CD14-positive monocyte (primary cell): Measurements from ENCODE around the gene EVC. TPM values are rescaled to one million over a fixed set of nuclear protein-coding genes. Genes with fewer than 3 reads are reported as not detected.

ENCODE experiments used
- DNase-seq, 3 donors: peaks; one replicate each; pipeline ENCODE4 v3.0.0-alpha.2; 2011 to 2022
- H2AFZ ChIP-seq: 2 replicates; pipeline ENCODE4 v1.6.0; 2012; ENCODE audit warnings: mild to moderate bottlenecking, low read depth, low read length, inconsistent platforms; ENCODE audit not compliant: insufficient read depth, poor library complexity, severe bottlenecking
- H3K27ac ChIP-seq, 2 donors: 1 replicate in 1 of 2; 2 replicates in 1 of 2; pipeline ENCODE4 v1.5.1; 2012 to 2013; ENCODE audit warnings: low read length in 2 of 2, control low read depth in 1 of 2, inconsistent platforms in 1 of 2, low read depth in 1 of 2, mild to moderate bottlenecking in 1 of 2
- H3K27me3 ChIP-seq, 2 donors: one replicate each; pipeline versions ENCODE4 v1.6.0 to v1.6.1; 2011 to 2013; ENCODE audit warnings: low read length in 2 of 2; ENCODE audit not compliant: control insufficient read depth in 2 of 2, insufficient read depth in 2 of 2
- H3K36me3 ChIP-seq, 2 donors: replicated peaks in 1 of 2; 1 replicate in 1 of 2; 2 replicates in 1 of 2; pipeline versions ENCODE4 v1.5.1 to v1.6.1; 2012 to 2013; ENCODE audit warnings: low read length in 2 of 2, control low read depth in 1 of 2, inconsistent platforms in 1 of 2, mild to moderate bottlenecking in 1 of 2; ENCODE audit not compliant: insufficient read depth in 2 of 2, control insufficient read depth in 1 of 2
- H3K4me1 ChIP-seq, 2 donors: 1 replicate in 1 of 2; 2 replicates in 1 of 2; pipeline versions ENCODE4 v1.5.1 to v1.6.1; 2012 to 2013; ENCODE audit warnings: low read length in 2 of 2, control low read depth in 1 of 2, inconsistent platforms in 1 of 2, mild to moderate bottlenecking in 1 of 2, moderate library complexity in 1 of 2; ENCODE audit not compliant: insufficient read depth in 2 of 2, control insufficient read depth in 1 of 2
- H3K4me2 ChIP-seq: replicated peaks from 2 replicates; pipeline ENCODE3; 2012; ENCODE audit warnings: low read length, moderate library complexity, mild to moderate bottlenecking; ENCODE audit not compliant: poor library complexity, severe bottlenecking; ENCODE audit errors: extremely low read depth
- H3K4me3 ChIP-seq, 3 experiments: fragments of 200-600 bp in 1 of 3; sonication (generic) in 1 of 3; replicated peaks in 1 of 3; 1 replicate in 2 of 3; 2 replicates in 1 of 3; pipeline ENCODE4 v1.5.1; 2011 to 2013; ENCODE audit warnings: low read length in 3 of 3, mild to moderate bottlenecking in 3 of 3, control low read depth in 2 of 3, low read depth in 2 of 3, inconsistent platforms in 1 of 3, moderate library complexity in 1 of 3
- H3K79me2 ChIP-seq: 2 replicates; pipeline ENCODE4 v1.6.0; 2012; ENCODE audit warnings: mild to moderate bottlenecking, control low read depth, inconsistent platforms, low read length, moderate library complexity; ENCODE audit not compliant: insufficient read depth
- H3K9ac ChIP-seq: 2 replicates; pipeline ENCODE4 v1.6.0; 2017; ENCODE audit warnings: low read length, mild to moderate bottlenecking; ENCODE audit not compliant: insufficient read depth, poor library complexity, severe bottlenecking
- H3K9me3 ChIP-seq, 2 donors: replicated peaks in 1 of 2; 1 replicate in 1 of 2; 2 replicates in 1 of 2; pipeline versions ENCODE4 v1.5.1 to v1.6.1; 2012 to 2013; ENCODE audit warnings: low read length in 2 of 2, control low read depth in 1 of 2; ENCODE audit not compliant: control insufficient read depth in 1 of 2, insufficient read depth in 1 of 2
- H4K20me1 ChIP-seq: 2 replicates; pipeline ENCODE4 v1.6.0; 2012; ENCODE audit warnings: mild to moderate bottlenecking, low read length, control low read depth, moderate library complexity; ENCODE audit not compliant: insufficient read depth
- H3K27ac Mint-ChIP-seq, 7 donors: one replicate each; pipeline ENCODE4 v1.8.0; 2020; ENCODE audit warnings: mild to moderate bottlenecking in 7 of 7, mixed read lengths in 7 of 7, moderate library complexity in 6 of 7, inconsistent platforms in 2 of 7
- H3K27me3 Mint-ChIP-seq, 3 donors: one replicate each; pipeline ENCODE4 v1.8.0; 2021 to 2022; ENCODE audit warnings: low read depth in 3 of 3, mild to moderate bottlenecking in 3 of 3, mixed read lengths in 3 of 3, moderate library complexity in 3 of 3, inconsistent platforms in 1 of 3
- H3K36me3 Mint-ChIP-seq, 2 donors: one replicate each; pipeline ENCODE4 v1.8.0; 2020; ENCODE audit warnings: mixed read lengths in 2 of 2, inconsistent platforms in 1 of 2, mild to moderate bottlenecking in 1 of 2
- H3K4me1 Mint-ChIP-seq: one replicate; pipeline ENCODE4 v1.8.0; 2020; ENCODE audit warnings: mild to moderate bottlenecking, mixed read lengths
- H3K4me3 Mint-ChIP-seq, 2 donors: one replicate each; pipeline ENCODE4 v1.8.0; 2020; ENCODE audit warnings: mild to moderate bottlenecking in 2 of 2, mixed read lengths in 2 of 2, moderate library complexity in 1 of 2
- H3K9me3 Mint-ChIP-seq, 7 donors: one replicate each; pipeline ENCODE4 v1.8.0; 2020 to 2022; ENCODE audit warnings: mixed read lengths in 7 of 7, mild to moderate bottlenecking in 6 of 7, moderate library complexity in 6 of 7, inconsistent platforms in 2 of 7
- WGBS: methylation state at CpG from one replicate; pipeline ENCODE4 v1.1.5; 2013; ENCODE audit warnings: missing lambda C conversion rate; ENCODE audit not compliant: insufficient coverage; 5-methylcytosine and 5-hydroxymethylcytosine counted together
- intact Hi-C, 2 donors: fragments of 100-400 bp; cut with micrococcal nuclease; formaldehyde crosslinking; loops; one replicate each; pipeline versions ENCODE4 v1.15.0 to v1.15.1; 2023
- polyA plus RNA-seq, 3 donors: library from polyadenylated mRNA; depleted of rRNA in 1 of 3; unstranded in 2 of 3; stranded (reverse) in 1 of 3; fragments of 300-500 nt in 2 of 3; fragments of >200 nt in 1 of 3; fragmentation: Illumina TruSeq in 2 of 3; gene quantifications; 1 replicate in 2 of 3; 2 replicates in 1 of 3; pipeline ENCODE4 v1.2.3, GENCODE V29; 2012 to 2021
- TF ChIP-seq, protein P1 (sequence below): fragments of 200-600 bp; IDR thresholded peaks from one replicate; pipeline ENCODE4 v1.8.0; 2022; ENCODE audit warnings: antibody characterized with exemption, mild to moderate bottlenecking

Gene EVC
- polyA plus RNA-seq, 3 donors: 0.36 TPM; not detected in 2

DNA sequence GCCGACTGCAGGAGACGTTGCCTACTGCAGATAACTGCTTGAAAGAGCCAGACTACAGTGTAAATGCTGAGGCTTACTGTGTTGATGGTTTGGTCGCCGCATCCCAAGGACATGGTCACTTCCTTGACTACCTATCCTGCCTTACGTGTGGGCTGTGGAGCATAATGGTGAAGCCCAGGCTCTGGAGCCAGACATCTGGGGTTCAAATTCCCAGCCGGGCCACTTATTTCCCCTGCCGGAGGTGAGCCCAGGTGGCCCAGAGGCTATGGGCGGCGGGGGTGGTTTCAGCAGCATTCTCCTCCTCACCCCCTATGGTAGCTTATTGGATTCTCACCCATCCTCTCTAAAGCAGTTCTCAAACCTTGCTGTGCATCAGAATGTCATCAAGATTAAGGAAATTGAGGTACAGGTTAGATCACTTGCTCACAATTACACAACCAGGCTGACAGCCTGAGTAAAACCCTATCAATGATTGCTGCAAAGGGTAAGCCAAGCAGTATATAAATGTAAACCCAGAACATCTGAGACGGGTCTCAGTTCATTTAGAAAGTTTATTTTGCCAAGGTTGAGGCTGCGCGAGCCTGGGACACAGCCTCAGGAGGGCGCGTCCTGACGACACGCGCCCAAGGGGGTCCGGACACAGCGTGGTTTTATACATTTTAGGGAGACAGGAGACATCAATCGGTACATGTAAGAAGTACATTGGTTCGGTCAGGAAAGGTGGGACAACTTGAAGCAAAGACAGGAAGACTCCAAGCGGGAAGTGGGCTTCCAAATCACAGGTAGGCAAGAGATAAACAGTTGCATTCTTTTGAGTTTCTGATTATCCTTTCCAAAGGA is 48.5 kb downstream of the EVC start:
- H3K9ac ChIP-seq: no peak overlapping the region
- Mint-ChIP-seq H3K27me3 (no peaks in the 10 kb centered on the region), H3K27ac (no peak overlapping the region), H3K4me3 (no peak overlapping the region), H3K9me3 (peaks cover 0 to 2% (median 0%) of the 10 kb centered on the region in 7 donors), H3K36me3 (no peaks in the 10 kb centered on the region), H3K4me1 (no peaks in the 10 kb centered on the region)
- intact Hi-C loops: no loop called here
- TF ChIP-seq, protein P1, sequence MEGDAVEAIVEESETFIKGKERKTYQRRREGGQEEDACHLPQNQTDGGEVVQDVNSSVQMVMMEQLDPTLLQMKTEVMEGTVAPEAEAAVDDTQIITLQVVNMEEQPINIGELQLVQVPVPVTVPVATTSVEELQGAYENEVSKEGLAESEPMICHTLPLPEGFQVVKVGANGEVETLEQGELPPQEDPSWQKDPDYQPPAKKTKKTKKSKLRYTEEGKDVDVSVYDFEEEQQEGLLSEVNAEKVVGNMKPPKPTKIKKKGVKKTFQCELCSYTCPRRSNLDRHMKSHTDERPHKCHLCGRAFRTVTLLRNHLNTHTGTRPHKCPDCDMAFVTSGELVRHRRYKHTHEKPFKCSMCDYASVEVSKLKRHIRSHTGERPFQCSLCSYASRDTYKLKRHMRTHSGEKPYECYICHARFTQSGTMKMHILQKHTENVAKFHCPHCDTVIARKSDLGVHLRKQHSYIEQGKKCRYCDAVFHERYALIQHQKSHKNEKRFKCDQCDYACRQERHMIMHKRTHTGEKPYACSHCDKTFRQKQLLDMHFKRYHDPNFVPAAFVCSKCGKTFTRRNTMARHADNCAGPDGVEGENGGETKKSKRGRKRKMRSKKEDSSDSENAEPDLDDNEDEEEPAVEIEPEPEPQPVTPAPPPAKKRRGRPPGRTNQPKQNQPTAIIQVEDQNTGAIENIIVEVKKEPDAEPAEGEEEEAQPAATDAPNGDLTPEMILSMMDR: no peak
- H3K36me3 ChIP-seq: no peaks in the 10 kb centered on the region
- H2AFZ ChIP-seq: no peak overlapping the region
- no peaks in the 10 kb centered on the region for H3K9me3 ChIP-seq
- no peaks in the 10 kb centered on the region for H3K27me3 ChIP-seq
- no peak overlapping the region for H3K4me3 ChIP-seq
- H4K20me1 ChIP-seq: no peaks in the 10 kb centered on the region
- no peak overlapping the region for H3K4me2 ChIP-seq
- WGBS: 96% methylated on average over 17 of the region's 22 CpGs
- no peak for DNase-seq
- H3K27ac ChIP-seq: no peak overlapping the region
- H3K79me2 ChIP-seq: no peaks in the 10 kb centered on the region
- no peaks in the 10 kb centered on the region for H3K4me1 ChIP-seq

DNA sequence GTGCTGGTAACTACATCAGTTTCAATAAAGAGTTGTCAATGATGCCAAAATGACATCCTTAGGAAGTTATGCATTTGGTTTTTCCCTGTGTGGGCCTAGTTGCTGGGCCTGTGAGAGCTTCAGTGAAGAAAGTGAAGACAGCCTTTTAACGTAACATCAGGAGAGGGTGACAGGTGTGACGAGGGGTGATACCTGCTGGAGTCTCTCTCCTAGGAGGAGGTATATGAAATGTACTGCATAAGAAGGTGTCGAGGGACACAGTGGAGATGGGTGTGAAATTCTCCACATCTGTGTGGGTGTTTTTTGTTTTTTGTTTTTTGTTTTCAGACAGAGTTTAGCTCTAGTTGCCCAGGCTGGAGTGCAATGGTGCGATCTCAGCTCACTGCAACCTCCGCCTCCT is 49.2 kb downstream of the EVC start:
- intact Hi-C loops: no loop called here
- no peak overlapping the region for H3K4me2 ChIP-seq
- Mint-ChIP-seq H3K27ac (no peak overlapping the region), H3K4me1 (no peaks in the 10 kb centered on the region), H3K9me3 (peaks cover 0 to 2% (median 0%) of the 10 kb centered on the region in 7 donors), H3K36me3 (no peaks in the 10 kb centered on the region), H3K27me3 (no peaks in the 10 kb centered on the region), H3K4me3 (no peak overlapping the region)
- TF ChIP-seq, protein P1: no peak
- H3K79me2 ChIP-seq: no peaks in the 10 kb centered on the region
- H3K9ac ChIP-seq: no peak overlapping the region
- no peaks in the 10 kb centered on the region for H4K20me1 ChIP-seq
- H3K4me3 ChIP-seq: no peak overlapping the region
- H3K36me3 ChIP-seq: no peaks in the 10 kb centered on the region
- no peaks in the 10 kb centered on the region for H3K4me1 ChIP-seq
- H3K27ac ChIP-seq: no peak overlapping the region
- H3K27me3 ChIP-seq: no peaks in the 10 kb centered on the region
- H3K9me3 ChIP-seq: no peaks in the 10 kb centered on the region
- no peak overlapping the region for H2AFZ ChIP-seq
- DNase-seq: no peak
- 97% methylated on average over 5 of the region's 5 CpGs for WGBS
